ENCODE measurements around the gene PEX12. TPM values are rescaled to one million over a fixed set of nuclear protein-coding genes. Genes with fewer than 3 reads are reported as not detected.

The PEX12 gene
- total RNA-seq, 1 donor from 2014 or later: 7.7 TPM

DNA sequence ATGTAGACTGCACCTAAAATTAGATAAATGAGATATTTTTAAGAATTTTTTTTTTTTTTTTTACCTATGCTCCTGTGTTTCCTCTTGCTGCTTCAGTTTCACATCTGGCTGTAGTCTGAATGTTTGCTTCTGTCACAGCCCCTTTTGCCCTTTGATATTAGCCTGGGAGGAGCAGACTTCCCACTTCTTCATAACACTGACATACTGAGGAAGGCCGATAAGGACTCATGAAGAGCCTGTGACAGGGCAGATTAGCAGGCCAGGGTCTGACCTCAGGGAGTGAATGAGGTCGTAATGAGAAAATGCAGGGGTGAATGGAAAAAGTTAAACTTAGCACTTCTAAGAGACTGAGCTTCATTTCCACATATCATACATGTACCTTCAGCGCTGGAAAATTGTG, 17.7 kb downstream of the PEX12 start, which contains the start of gene SLFN14:
TSS of gene SLFN14 (minus strand) at position 117 of the 400 bp plus-strand sequence. CDS start 2,757 bp downstream, outside the sequence.
- Mint-ChIP-seq H3K36me3 (no peaks in the 10 kb centered on the region), H3K27ac (no peak within 1 kb of the TSS), H3K27me3 (peaks cover 62% of the 10 kb centered on the region), H3K4me3 (no peak within 1 kb of the TSS), H3K9me3 (no peaks in the 10 kb centered on the region), H3K4me1 (ENCODE audit: unreplicated experiment) (no peaks in the 10 kb centered on the region)
- TF ChIP-seq, protein P1, sequence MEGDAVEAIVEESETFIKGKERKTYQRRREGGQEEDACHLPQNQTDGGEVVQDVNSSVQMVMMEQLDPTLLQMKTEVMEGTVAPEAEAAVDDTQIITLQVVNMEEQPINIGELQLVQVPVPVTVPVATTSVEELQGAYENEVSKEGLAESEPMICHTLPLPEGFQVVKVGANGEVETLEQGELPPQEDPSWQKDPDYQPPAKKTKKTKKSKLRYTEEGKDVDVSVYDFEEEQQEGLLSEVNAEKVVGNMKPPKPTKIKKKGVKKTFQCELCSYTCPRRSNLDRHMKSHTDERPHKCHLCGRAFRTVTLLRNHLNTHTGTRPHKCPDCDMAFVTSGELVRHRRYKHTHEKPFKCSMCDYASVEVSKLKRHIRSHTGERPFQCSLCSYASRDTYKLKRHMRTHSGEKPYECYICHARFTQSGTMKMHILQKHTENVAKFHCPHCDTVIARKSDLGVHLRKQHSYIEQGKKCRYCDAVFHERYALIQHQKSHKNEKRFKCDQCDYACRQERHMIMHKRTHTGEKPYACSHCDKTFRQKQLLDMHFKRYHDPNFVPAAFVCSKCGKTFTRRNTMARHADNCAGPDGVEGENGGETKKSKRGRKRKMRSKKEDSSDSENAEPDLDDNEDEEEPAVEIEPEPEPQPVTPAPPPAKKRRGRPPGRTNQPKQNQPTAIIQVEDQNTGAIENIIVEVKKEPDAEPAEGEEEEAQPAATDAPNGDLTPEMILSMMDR (conservative IDR thresholded peaks at IDR 0.05): no peak
- no peak for DNase-seq (ENCODE audit: extremely low spot score, unreplicated experiment)

- H3K27me3 Mint-ChIP-seq: peaks cover 63% of the 10 kb centered on the region
Observed at GRCh38 chr17:35559495-35560210, 18.7 kb downstream of the PEX12 start.

GRCh38 chr17:35557353-35557752, 21.0 kb downstream of the PEX12 start:
- H3K27me3 Mint-ChIP-seq: peaks cover 63% of the 10 kb centered on the region
- H3K27ac Mint-ChIP-seq: no peak overlapping the region
- no peaks in the 10 kb centered on the region for H3K4me1 Mint-ChIP-seq (ENCODE audit: unreplicated experiment)
- TF ChIP-seq, protein P1 (conservative IDR thresholded peaks at IDR 0.05): no peak
- no peaks in the 10 kb centered on the region for H3K9me3 Mint-ChIP-seq
- H3K36me3 Mint-ChIP-seq: no peaks in the 10 kb centered on the region
- H3K4me3 Mint-ChIP-seq: no peak overlapping the region
- no peak for DNase-seq (ENCODE audit: extremely low spot score, unreplicated experiment)

More at GRCh38 chr17:35559495-35560210, 18.7 kb downstream of the PEX12 start:
- Mint-ChIP-seq H3K4me3 (no peak overlapping the region), H3K9me3 (no peaks in the 10 kb centered on the region), H3K36me3 (no peaks in the 10 kb centered on the region), H3K4me1 (ENCODE audit: unreplicated experiment) (no peaks in the 10 kb centered on the region), H3K27ac (no peak overlapping the region)
- no peak for DNase-seq (ENCODE audit: extremely low spot score, unreplicated experiment)
- TF ChIP-seq, protein P1 (conservative IDR thresholded peaks at IDR 0.05): no peak

DNA sequence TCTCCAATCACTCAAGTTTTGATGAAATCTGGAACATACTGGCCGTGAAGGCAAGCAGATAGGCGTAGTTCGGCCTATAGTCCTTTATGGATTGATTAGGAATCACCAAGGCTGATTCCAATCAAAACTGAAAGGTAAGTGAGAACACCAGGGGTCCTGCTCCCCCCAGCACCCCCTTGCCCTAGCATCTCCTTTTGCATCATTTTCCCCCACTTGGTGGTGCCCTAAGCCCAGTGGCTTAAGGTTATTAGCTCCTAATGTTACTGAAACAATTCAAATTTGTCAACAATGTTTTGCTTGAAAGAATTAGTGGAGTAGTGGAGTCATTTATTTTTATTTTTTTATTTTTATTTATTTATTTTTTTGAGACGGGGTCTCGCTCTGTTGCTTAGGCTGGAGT, 22.7 kb downstream of the PEX12 start:
- H3K4me1 Mint-ChIP-seq (ENCODE audit: unreplicated experiment): no peaks in the 10 kb centered on the region
- peaks cover 75% of the 10 kb centered on the region for H3K27me3 Mint-ChIP-seq
- no peaks in the 10 kb centered on the region for H3K9me3 Mint-ChIP-seq
- TF ChIP-seq, protein P1 (conservative IDR thresholded peaks at IDR 0.05): peak; percentile 32
- no peak for DNase-seq (ENCODE audit: extremely low spot score, unreplicated experiment)
- no peak overlapping the region for H3K27ac Mint-ChIP-seq
- H3K36me3 Mint-ChIP-seq: no peaks in the 10 kb centered on the region
- no peak overlapping the region for H3K4me3 Mint-ChIP-seq

GRCh38 chr17:35554668-35555067, 23.7 kb downstream of the PEX12 start:
- H3K4me3 Mint-ChIP-seq: no peak overlapping the region
- DNase-seq (ENCODE audit: extremely low spot score, unreplicated experiment): no peak
- H3K4me1 Mint-ChIP-seq (ENCODE audit: unreplicated experiment): no peaks in the 10 kb centered on the region
- TF ChIP-seq, protein P1 (conservative IDR thresholded peaks at IDR 0.05): no peak
- H3K9me3 Mint-ChIP-seq: no peaks in the 10 kb centered on the region
- H3K27me3 Mint-ChIP-seq: peaks cover 74% of the 10 kb centered on the region
- no peaks in the 10 kb centered on the region for H3K36me3 Mint-ChIP-seq
- H3K27ac Mint-ChIP-seq: no peak overlapping the region
